HCT116 (cell line): ENCODE results near the gene RNF112. TPM values are rescaled to one million over a fixed set of nuclear protein-coding genes. Genes with fewer than 3 reads are reported as not detected.
A peak's percentile ranks its signal among the peaks of the same experiment; 100 is the strongest.

Source experiments
- ATAC-seq: fragments of 200-7000 bp; cut with Tn5 transposase; 2 replicates; pipeline ENCODE4 v1.9.1; 2020; ENCODE audit warnings: mild to moderate bottlenecking, moderate library complexity
- BruUV-seq: library from RNA; stranded (reverse); fragments of 400-500 nt; replicated peaks from 2 replicates; lab custom pipeline; 2021; lab: Mats Ljungman, UMichigan
- CTCF ChIA-PET: fragments of 300-600 bp; sonication (Branson Sonifier 250); formaldehyde crosslinking; loops from one replicate; lab custom pipeline; 2021; ENCODE audit warnings: antibody characterized with exemption; lab: Charles Lee
- POLR2A ChIA-PET: fragments of 300-600, 350-600 bp; sonication (Branson Sonifier 250); formaldehyde crosslinking; loops from one replicate; lab custom pipeline; 2021; ENCODE audit warnings: antibody characterized with exemption; lab: Charles Lee
- RAD21 ChIA-PET, 2 experiments: fragments of 300-600 bp; sonication (Branson Sonifier 250); formaldehyde crosslinking; loops; one replicate each; lab custom pipeline; 2023; ENCODE audit warnings: low total read pairs in 2 of 2; ENCODE audit not compliant: uncharacterized antibody in 2 of 2, unreplicated experiment in 2 of 2, low non-redundant PET in 1 of 2; lab: Charles Lee
- DNase-seq: peaks from one replicate; pipeline ENCODE4 v3.0.0-alpha.2; 2010; ENCODE audit warnings: low read depth, low spot score
- H2AFZ ChIP-seq: fragments of 200-600 bp; shearing (Covaris generic), sonication (generic); 2 replicates; pipeline ENCODE4 v1.6.1; 2017; ENCODE audit warnings: low read depth, mixed run types, mixed read lengths, antibody characterized with exemption, low read length; ENCODE audit not compliant: poor library complexity, severe bottlenecking
- H3K27ac ChIP-seq: 2 replicates; pipeline ENCODE4 v1.5.1; 2012; ENCODE audit warnings: low read depth, low read length
- H3K27me3 ChIP-seq: fragments of 200-600 bp; sonication (generic); 2 replicates; pipeline ENCODE4 v1.6.1; 2016; ENCODE audit warnings: mixed run types, low read length, mixed read lengths; ENCODE audit not compliant: insufficient read depth
- H3K36me3 ChIP-seq, 2 experiments: fragments of 200-500 bp in 1 of 2; fragments of 200-600 bp in 1 of 2; sonication (Bioruptor generic) in 1 of 2; sonication (generic) in 1 of 2; 2 replicates each; pipeline versions ENCODE4 v1.5.1 to v1.6.1; 2014 to 2016; ENCODE audit warnings: low read length in 2 of 2, inconsistent platforms in 1 of 2, mixed read lengths in 1 of 2, mixed run types in 1 of 2; ENCODE audit not compliant: insufficient read depth in 2 of 2, control insufficient read depth in 1 of 2
- H3K4me1 ChIP-seq, 2 experiments: fragments of 200-600 bp in 1 of 2; sonication (generic) in 1 of 2; 2 replicates each; pipeline versions ENCODE4 v1.5.1 to v1.6.1; 2012 to 2017; ENCODE audit warnings: low read length in 2 of 2, inconsistent platforms in 1 of 2, mild to moderate bottlenecking in 1 of 2, mixed read lengths in 1 of 2, mixed run types in 1 of 2, moderate library complexity in 1 of 2; ENCODE audit not compliant: insufficient read depth in 2 of 2, control insufficient read depth in 1 of 2
- H3K4me2 ChIP-seq: fragments of 200-600 bp; sonication (generic); 2 replicates; pipeline ENCODE4 v1.6.1; 2017; ENCODE audit warnings: mixed run types, low read length, mixed read lengths
- H3K4me3 ChIP-seq, 2 experiments: fragments of 200-600 bp in 1 of 2; sonication (generic) in 1 of 2; replicated peaks in 1 of 2; 2 replicates each; pipeline ENCODE4 v1.5.1; 2011 to 2016; ENCODE audit warnings: low read length in 2 of 2, control low read depth in 1 of 2, low read depth in 1 of 2, mild to moderate bottlenecking in 1 of 2, mixed read lengths in 1 of 2, mixed run types in 1 of 2
- H3K79me2 ChIP-seq: fragments of 200-600 bp; sonication (generic); 2 replicates; pipeline ENCODE4 v1.6.1; 2017; ENCODE audit warnings: mild to moderate bottlenecking, mixed run types, low read length, moderate library complexity, mixed read lengths; ENCODE audit not compliant: insufficient read depth
- H3K9ac ChIP-seq: fragments of 200-600 bp; sonication (generic); 2 replicates; pipeline ENCODE4 v1.6.1; 2016; ENCODE audit warnings: low read length, mixed read lengths
- H3K9me2 ChIP-seq: fragments of 200-600 bp; sonication (generic), shearing (Covaris generic); 2 replicates; pipeline ENCODE4 v1.6.1; 2017; ENCODE audit warnings: mixed run types, mild to moderate bottlenecking, moderate library complexity; ENCODE audit not compliant: insufficient read depth
- H3K9me3 ChIP-seq, 2 experiments: fragments of 200-500 bp in 1 of 2; fragments of 200-600 bp in 1 of 2; sonication (Bioruptor generic) in 1 of 2; sonication (generic) in 1 of 2; 2 replicates each; pipeline ENCODE4 v1.6.1; 2014 to 2017; ENCODE audit warnings: low read length in 2 of 2, mixed read lengths in 2 of 2, inconsistent platforms in 1 of 2, low read depth in 1 of 2, mild to moderate bottlenecking in 1 of 2, mixed run types in 1 of 2, moderate library complexity in 1 of 2; ENCODE audit not compliant: control insufficient read depth in 1 of 2, insufficient read depth in 1 of 2
- H4K20me1 ChIP-seq: fragments of 200-600 bp; sonication (generic), shearing (Covaris generic); 2 replicates; pipeline ENCODE4 v1.6.1; 2017; ENCODE audit warnings: mixed run types, mild to moderate bottlenecking, moderate library complexity; ENCODE audit not compliant: insufficient read depth
- CBX3 ChIP-seq: IDR thresholded peaks from 2 replicates; pipeline ENCODE4 v1.6.1; 2012; ENCODE audit warnings: low read depth
- EZH2phosphoT487 ChIP-seq: fragments of 200-600 bp; IDR thresholded peaks from 2 replicates; pipeline ENCODE4 v1.6.1; 2018; ENCODE audit warnings: antibody characterized with exemption, borderline replicate concordance
- FOSL1 ChIP-seq: IDR thresholded peaks from 2 replicates; pipeline ENCODE4 v1.6.1; 2012; ENCODE audit warnings: low read depth
- POLR2AphosphoS5 ChIP-seq: IDR thresholded peaks from 2 replicates; pipeline ENCODE4 v1.6.1; 2011; ENCODE audit warnings: mild to moderate bottlenecking, low read depth, low read length, moderate library complexity
- TCF7L2 ChIP-seq: IDR thresholded peaks from 2 replicates; pipeline ENCODE4 v1.7.0; 2011; ENCODE audit warnings: borderline replicate concordance, inconsistent platforms; ENCODE audit not compliant: insufficient read depth, insufficient read length; ENCODE audit errors: extremely low read depth
- ZBTB33 ChIP-seq: IDR thresholded peaks from 2 replicates; pipeline ENCODE4 v1.6.1; 2011; ENCODE audit warnings: mild to moderate bottlenecking, low read length, moderate library complexity; ENCODE audit not compliant: insufficient replicate concordance; ENCODE audit errors: extremely low read depth
- ZFX ChIP-seq: fragments of 450-650 bp; IDR thresholded peaks from 2 replicates; pipeline ENCODE4 v1.6.1; 2017
- intact Hi-C: fragments of 100-400 bp; cut with micrococcal nuclease; formaldehyde crosslinking; loops from 2 replicates; pipeline ENCODE4 v1.10.0; 2022
- total RNA-seq: library from RNA; stranded (reverse); gene quantifications from one replicate; pipeline ENCODE4 v1.2.1, GENCODE V29; 2021; ENCODE audit not compliant: unreplicated experiment

Gene RNF112
- total RNA-seq, 1 experiment from 2014 or later, result 0.98 TPM

- ATAC-seq, result no peak
- no TSS peak for BruUV-seq
- peak overlapping the region; percentile 80 to 91 for H3K4me3 ChIP-seq
- DNase-seq, result no peak
- CTCF ChIA-PET, result interaction anchor here (2.3 to 5.1 kb wide), 4 partner anchors 16 to 405 kb away, joined by 13 to 69 read pairs (median 40); partner anchors contain the start of gene MAPK7
- H4K20me1 ChIP-seq, result no peaks in the 10 kb centered on the region
- RAD21 ChIA-PET, result no interaction called here
- H3K4me1 ChIP-seq, result peaks cover 9 to 28% of the 10 kb centered on the region in 2 experiments
- no peaks in the 10 kb centered on the region for H3K9me2 ChIP-seq
- H2AFZ ChIP-seq, result no peak overlapping the region
- POLR2A ChIA-PET, result interaction anchor here (1.9 kb wide), 1 partner anchor 16 kb away, joined by 13 read pairs; the partner anchor contains the start of gene MAPK7
- intact Hi-C loops, result loop anchor here (5.0 kb wide), 2 partner anchors 146 to 391 kb away; no protein-coding TSS in a partner anchor
- H3K36me3 ChIP-seq, result peaks cover 7 to 10% of the 10 kb centered on the region in 2 experiments; a peak in 2 of 4 replicates
- no peaks in the 10 kb centered on the region for H3K9me3 ChIP-seq
- H3K27me3 ChIP-seq, result no peaks in the 10 kb centered on the region
- H3K27ac ChIP-seq, result peak overlapping the region; percentile 76; the same call in 1 of the 2 replicates
- TF ChIP-seq ZFX, result no peak
- TF ChIP-seq TCF7L2, result no peak
- no peak for TF ChIP-seq FOSL1
- TF ChIP-seq ZBTB33, result no peak
- no peak for TF ChIP-seq CBX3
- TF ChIP-seq EZH2phosphoT487, result no peak
- TF ChIP-seq POLR2AphosphoS5, result no peak
- TF ChIP-seq, all 23 proteins: peak for 0
- Histone ChIP-seq H3K4me2 (peak overlapping the region; percentile 86), H3K79me2 (0 out of 2 replicates have a peak, but pooled peaks cover 12% of the 10 kb centered on the region), H3K9ac (peak overlapping the region; percentile 85)
Observed at GRCh38 chr17:19361326-19361725, 49.7 kb upstream of the RNF112 start.
